SK-N-SH treated with all-trans-retinoic acid at 6 μM for 48 hours (cell line): ENCODE measurements around the gene NARF.
"Not testable (repeated sequence)": the region's sequence is repeated elsewhere in the genome, so short reads cannot be mapped to it uniquely, and the experiment has no call there.

ENCODE experiments used
- ATAC-seq: fragments of 200-7000 bp; cut with Tn5 transposase; 3 replicates; pipeline ENCODE4 v1.9.1; 2020; ENCODE audit warnings: mild to moderate bottlenecking, moderate library complexity
- ARNTL ChIP-seq: fragments of 450-650 bp; formaldehyde crosslinking; IDR thresholded peaks from 2 replicates; pipeline ENCODE4 v1.5.0; 2020; ENCODE audit warnings: low read depth, mild to moderate bottlenecking, moderate library complexity, borderline replicate concordance
- CREB5 ChIP-seq: fragments of 250-450 bp; sonication (Bioruptor Pico); IDR thresholded peaks from 2 replicates; pipeline ENCODE4 v1.5.1; 2020; ENCODE audit warnings: low read depth, mild to moderate bottlenecking, moderate library complexity
- CSDC2 ChIP-seq: fragments of 250-450 bp; sonication (Bioruptor Pico); IDR thresholded peaks from 2 replicates; pipeline ENCODE4 v1.5.0; 2020; ENCODE audit warnings: mild to moderate bottlenecking, moderate library complexity
- CSRNP3 ChIP-seq: fragments of 250-450 bp; sonication (Bioruptor Pico); IDR thresholded peaks from 2 replicates; pipeline ENCODE4 v1.5.1; 2021; ENCODE audit warnings: mild to moderate bottlenecking, moderate library complexity
- ESRRG ChIP-seq: fragments of 250-450 bp; sonication (Bioruptor Pico); IDR thresholded peaks from 2 replicates; pipeline ENCODE4 v1.6.1; 2021; ENCODE audit warnings: mild to moderate bottlenecking
- GLIS3 ChIP-seq: fragments of 250-450 bp; sonication (Bioruptor Pico); IDR thresholded peaks from 2 replicates; pipeline ENCODE4 v1.5.0; 2020; ENCODE audit warnings: mild to moderate bottlenecking, moderate library complexity
- ISL1 ChIP-seq: fragments of 250-450 bp; sonication (Bioruptor Pico); IDR thresholded peaks from 2 replicates; pipeline ENCODE4 v2.1.2; 2022; ENCODE audit warnings: mild to moderate bottlenecking, moderate library complexity
- OSR1 ChIP-seq: fragments of 250-450 bp; sonication (Bioruptor Pico); IDR thresholded peaks from 2 replicates; pipeline ENCODE4 v1.8.0; 2022; ENCODE audit warnings: moderate library complexity, mild to moderate bottlenecking, inconsistent platforms
- PATZ1 ChIP-seq: fragments of 250-450 bp; sonication (Bioruptor Pico); IDR thresholded peaks from 2 replicates; pipeline ENCODE4 v1.8.0; 2020; ENCODE audit warnings: mild to moderate bottlenecking, moderate library complexity, borderline replicate concordance
- POU6F1 ChIP-seq: fragments of 250-450 bp; sonication (Bioruptor Pico); IDR thresholded peaks from 2 replicates; pipeline ENCODE4 v1.8.0; 2021; ENCODE audit warnings: low read depth, mild to moderate bottlenecking, moderate library complexity, borderline replicate concordance
- PPARA ChIP-seq: fragments of 250-450 bp; sonication (Bioruptor Pico); IDR thresholded peaks from 2 replicates; pipeline ENCODE4 v1.5.0; 2020; ENCODE audit warnings: mild to moderate bottlenecking, borderline replicate concordance
- RARB ChIP-seq: fragments of 250-450 bp; sonication (Bioruptor Pico); IDR thresholded peaks from 2 replicates; pipeline ENCODE4 v1.8.0; 2021; ENCODE audit warnings: mild to moderate bottlenecking, moderate library complexity
- SNAI2 ChIP-seq: fragments of 250-450 bp; sonication (Bioruptor Pico); IDR thresholded peaks from 2 replicates; pipeline ENCODE4 v1.5.0; 2020; ENCODE audit warnings: mild to moderate bottlenecking, moderate library complexity
- TCF4 ChIP-seq: fragments of 250-450 bp; sonication (Bioruptor Pico); IDR thresholded peaks from 2 replicates; pipeline ENCODE4 v1.8.0; 2021; ENCODE audit warnings: mild to moderate bottlenecking, moderate library complexity, borderline replicate concordance
- TOX ChIP-seq: fragments of 250-450 bp; sonication (Bioruptor Pico); IDR thresholded peaks from 2 replicates; pipeline ENCODE4 v1.8.0; 2021; ENCODE audit warnings: mild to moderate bottlenecking, moderate library complexity, borderline replicate concordance
- TSHZ2 ChIP-seq: fragments of 250-450 bp; sonication (Bioruptor Pico); IDR thresholded peaks from 2 replicates; pipeline ENCODE4 v1.5.0; 2020; ENCODE audit warnings: mild to moderate bottlenecking, moderate library complexity
- ZC3H10 ChIP-seq: fragments of 250-450 bp; sonication (Bioruptor Pico); IDR thresholded peaks from 2 replicates; pipeline ENCODE4 v1.5.1; 2021; ENCODE audit warnings: mild to moderate bottlenecking, moderate library complexity
- ZFP3 ChIP-seq: fragments of 250-450 bp; sonication (Bioruptor Pico); IDR thresholded peaks from 2 replicates; pipeline ENCODE4 v1.5.0; 2020; ENCODE audit warnings: mild to moderate bottlenecking, moderate library complexity
- ZFP30 ChIP-seq: fragments of 450-650 bp; formaldehyde crosslinking; IDR thresholded peaks from 2 replicates; pipeline ENCODE4 v1.5.0; 2022; ENCODE audit warnings: mild to moderate bottlenecking, moderate library complexity
- ZNF565 ChIP-seq: fragments of 450-650 bp; formaldehyde crosslinking; conservative IDR thresholded peaks from 2 replicates; pipeline ENCODE4 v1.5.0; 2020; ENCODE audit warnings: low read depth, mild to moderate bottlenecking, moderate library complexity
- ZNF70 ChIP-seq: fragments of 450-650 bp; formaldehyde crosslinking; IDR thresholded peaks from 2 replicates; pipeline ENCODE4 v1.5.0; 2020; ENCODE audit warnings: mild to moderate bottlenecking, moderate library complexity
- ZNF8 ChIP-seq: fragments of 450-650 bp; formaldehyde crosslinking; IDR thresholded peaks from 2 replicates; pipeline ENCODE4 v1.5.0; 2020; ENCODE audit warnings: mild to moderate bottlenecking, moderate library complexity

Gene NARF

GRCh38 chr17:82410014-82410716 lies 48.4 kb upstream of the NARF start:
- TF ChIP-seq TSHZ2 (no peak), ZNF565 (no peak)
- no peak for ATAC-seq

- TF ChIP-seq ZFP30 (no peak), CREB5 (CRISPR knock-in tag) (no peak), PPARA (CRISPR knock-in tag) (no peak), SNAI2 (no peak), PATZ1 (CRISPR knock-in tag) (no peak), ESRRG (CRISPR knock-in tag) (no peak), GLIS3 (CRISPR knock-in tag) (no peak), OSR1 (CRISPR knock-in tag) (no peak), TOX (CRISPR knock-in tag) (no peak), RARB (no peak), POU6F1 (CRISPR knock-in tag) (no peak), ZFP3 (no peak), ZC3H10 (CRISPR knock-in tag) (no peak), ARNTL (CRISPR knock-in tag) (no peak), ZNF8 (CRISPR knock-in tag) (no peak), CSDC2 (CRISPR knock-in tag) (no peak)
- TF ChIP-seq, all 23 proteins: peak for 0
- no peak for ATAC-seq
Observed at GRCh38 chr17:82411396-82412053, 47.0 kb upstream of the NARF start.

GRCh38 chr17:82412081-82412480 lies 46.5 kb upstream of the NARF start:
- ATAC-seq = not testable (repeated sequence)

GRCh38 chr17:82412535-82413520 lies 45.7 kb upstream of the NARF start:
- no peak for ATAC-seq
- TF ChIP-seq SNAI2 (no peak), ZNF565 (no peak), PPARA (CRISPR knock-in tag) (no peak), TCF4 (no peak), ZNF70 (CRISPR knock-in tag) (no peak), OSR1 (CRISPR knock-in tag) (no peak), ISL1 (CRISPR knock-in tag) (no peak), ZFP3 (no peak), CSRNP3 (CRISPR knock-in tag) (no peak), ZFP30 (no peak), ESRRG (CRISPR knock-in tag) (no peak), ZC3H10 (CRISPR knock-in tag) (no peak)
- TF ChIP-seq, all 23 proteins: peak for 0
